ENCODE results near the gene CD247.

Gene CD247

DNA sequence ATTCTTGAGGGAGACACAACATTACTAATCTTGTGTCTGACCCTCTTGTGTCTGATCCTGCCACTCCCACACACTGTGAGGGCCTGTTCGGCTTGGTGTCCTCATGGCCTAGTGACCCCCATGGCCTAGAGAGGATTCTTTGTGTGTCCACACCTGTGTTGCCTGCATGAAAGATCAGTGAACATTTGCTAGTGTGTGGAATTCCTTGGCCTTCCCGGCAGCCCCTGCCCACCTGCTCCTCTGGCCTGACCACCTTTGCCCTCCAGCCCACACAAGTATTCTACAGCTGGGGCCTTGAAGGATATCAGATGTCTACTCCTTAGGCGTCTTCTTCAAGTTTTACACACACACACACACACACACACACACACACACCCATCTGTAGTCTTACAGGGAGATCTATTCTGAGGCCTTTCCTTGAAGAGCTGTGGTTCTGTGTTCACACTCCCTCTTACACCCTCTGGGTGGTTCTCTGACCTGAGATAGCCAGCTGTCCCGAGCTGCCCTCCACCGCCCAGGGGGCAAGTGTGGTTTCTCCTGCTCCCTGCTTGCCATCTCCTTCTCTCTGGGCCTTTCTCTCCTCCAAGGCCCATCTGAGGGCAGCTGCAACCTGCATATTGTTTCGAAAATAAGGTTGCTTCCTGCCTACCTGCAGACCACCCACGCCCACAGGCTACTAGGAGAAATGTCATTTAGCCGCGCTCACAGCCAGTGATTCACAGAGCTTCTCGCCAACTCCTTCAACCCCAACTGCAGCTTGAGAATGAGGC lies 45.4 kb downstream of the CD247 start:
- no peak for DNase-seq (ENCODE audit: low read depth)
- TF ChIP-seq, protein P1, sequence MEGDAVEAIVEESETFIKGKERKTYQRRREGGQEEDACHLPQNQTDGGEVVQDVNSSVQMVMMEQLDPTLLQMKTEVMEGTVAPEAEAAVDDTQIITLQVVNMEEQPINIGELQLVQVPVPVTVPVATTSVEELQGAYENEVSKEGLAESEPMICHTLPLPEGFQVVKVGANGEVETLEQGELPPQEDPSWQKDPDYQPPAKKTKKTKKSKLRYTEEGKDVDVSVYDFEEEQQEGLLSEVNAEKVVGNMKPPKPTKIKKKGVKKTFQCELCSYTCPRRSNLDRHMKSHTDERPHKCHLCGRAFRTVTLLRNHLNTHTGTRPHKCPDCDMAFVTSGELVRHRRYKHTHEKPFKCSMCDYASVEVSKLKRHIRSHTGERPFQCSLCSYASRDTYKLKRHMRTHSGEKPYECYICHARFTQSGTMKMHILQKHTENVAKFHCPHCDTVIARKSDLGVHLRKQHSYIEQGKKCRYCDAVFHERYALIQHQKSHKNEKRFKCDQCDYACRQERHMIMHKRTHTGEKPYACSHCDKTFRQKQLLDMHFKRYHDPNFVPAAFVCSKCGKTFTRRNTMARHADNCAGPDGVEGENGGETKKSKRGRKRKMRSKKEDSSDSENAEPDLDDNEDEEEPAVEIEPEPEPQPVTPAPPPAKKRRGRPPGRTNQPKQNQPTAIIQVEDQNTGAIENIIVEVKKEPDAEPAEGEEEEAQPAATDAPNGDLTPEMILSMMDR (IDR thresholded peaks at IDR 0.05; ENCODE audit: low read depth, low read length, missing control alignments): no peak
- no peak overlapping the region for H3K4me3 ChIP-seq (ENCODE audit: low read depth, low read length)

- H3K4me3 ChIP-seq (ENCODE audit: low read depth, low read length): no peak overlapping the region
- TF ChIP-seq, protein P1 (IDR thresholded peaks at IDR 0.05; ENCODE audit: low read depth, low read length, missing control alignments): no peak
- DNase-seq (ENCODE audit: low read depth): no peak
These were observed 46.8 kb downstream of the CD247 start for GRCh38 chr1:167471568-167471967.

DNA sequence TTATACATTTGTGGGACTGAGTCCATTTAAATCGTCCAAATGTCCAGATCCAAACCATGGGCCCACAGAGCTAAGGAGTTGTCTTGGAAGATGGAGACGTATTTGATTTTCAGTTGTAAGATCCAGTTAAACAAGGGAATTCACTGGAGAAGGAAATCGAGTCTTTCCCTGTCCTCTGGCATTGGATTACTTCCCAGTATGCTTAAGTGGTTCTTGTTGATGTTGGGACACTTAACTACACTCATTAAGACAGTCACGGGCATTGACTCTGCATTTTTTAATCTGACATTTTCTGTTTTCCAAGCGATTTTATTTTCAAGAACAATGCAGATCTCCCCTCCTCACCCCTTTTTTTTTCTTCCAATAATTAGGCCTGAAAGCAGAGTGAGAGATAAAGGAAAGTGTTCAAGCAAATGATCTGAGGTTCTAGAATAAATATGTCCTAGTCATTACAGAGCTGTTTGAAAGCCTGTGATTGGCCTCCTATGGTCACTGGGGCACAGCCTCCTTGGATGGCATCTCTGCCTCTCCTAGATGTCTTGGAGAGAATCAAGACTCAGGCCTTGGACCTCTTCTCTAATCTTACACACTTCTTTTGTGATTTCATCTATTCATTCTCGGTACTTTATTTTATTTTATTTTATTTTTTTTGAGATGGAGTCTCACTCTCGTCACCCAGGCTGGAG lies 48.9 kb downstream of the CD247 start:
- DNase-seq (ENCODE audit: low read depth): no peak
- TF ChIP-seq, protein P1 (IDR thresholded peaks at IDR 0.05; ENCODE audit: low read depth, low read length, missing control alignments): no peak
- H3K4me3 ChIP-seq (ENCODE audit: low read depth, low read length): no peak overlapping the region

- no peak for DNase-seq (ENCODE audit: low read depth)
- TF ChIP-seq, protein P1 (IDR thresholded peaks at IDR 0.05; ENCODE audit: low read depth, low read length, missing control alignments): no peak
- no peak overlapping the region for H3K4me3 ChIP-seq (ENCODE audit: low read depth, low read length)
These were observed 50.6 kb downstream of the CD247 start for GRCh38 chr1:167467752-167468151.

DNA sequence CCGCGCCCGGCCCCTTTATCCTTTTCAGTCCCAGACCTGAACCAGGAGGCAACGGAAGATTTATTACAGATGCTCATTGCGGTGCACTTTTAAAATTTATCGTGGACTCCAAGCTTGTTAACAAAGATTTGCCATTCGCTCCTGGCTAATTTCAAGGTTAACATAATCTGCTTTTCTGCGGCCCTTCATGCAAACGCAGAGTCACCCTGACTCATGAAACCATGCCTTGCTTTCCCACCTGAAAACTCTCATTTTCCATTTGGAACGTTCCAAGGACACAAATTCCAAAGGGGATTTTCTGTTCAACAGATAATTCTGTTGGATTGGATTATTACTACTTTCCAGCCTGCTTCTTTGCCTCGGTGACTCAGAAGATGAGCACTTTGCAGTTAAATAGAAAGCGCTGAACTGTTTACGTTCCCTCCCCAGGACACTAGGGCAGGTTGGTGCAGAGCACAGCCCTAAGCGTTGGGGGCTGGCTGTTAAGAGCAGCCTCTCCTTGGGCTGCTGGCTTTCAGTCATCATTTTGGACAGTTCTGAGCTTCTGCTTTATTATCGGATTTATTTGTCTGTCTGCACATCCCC lies 51.1 kb downstream of the CD247 start:
- no peak overlapping the region for H3K4me3 ChIP-seq (ENCODE audit: low read depth, low read length)
- no peak for DNase-seq (ENCODE audit: low read depth)
- TF ChIP-seq, protein P1 (IDR thresholded peaks at IDR 0.05; ENCODE audit: low read depth, low read length, missing control alignments): no peak

DNA sequence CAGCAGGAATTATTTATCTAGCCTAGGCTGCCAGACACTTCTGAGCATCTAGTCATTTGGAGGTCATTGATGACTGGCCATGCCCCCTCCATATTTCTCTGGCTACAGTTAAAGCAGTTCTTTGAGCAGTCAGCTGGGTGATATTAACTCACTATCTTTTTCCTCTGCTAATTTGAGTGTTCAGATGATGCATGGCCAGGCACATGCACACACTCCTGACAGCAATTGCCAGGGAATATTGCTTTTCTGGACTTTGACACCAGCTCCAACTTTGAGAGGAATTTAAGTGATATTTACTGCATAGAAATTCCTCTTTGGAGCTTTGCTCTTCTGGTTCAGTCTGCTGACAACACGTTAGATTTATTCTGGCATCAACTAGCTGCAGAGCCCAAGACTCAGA lies 52.6 kb downstream of the CD247 start:
- no peak overlapping the region for H3K4me3 ChIP-seq (ENCODE audit: low read depth, low read length)
- TF ChIP-seq, protein P1 (IDR thresholded peaks at IDR 0.05; ENCODE audit: low read depth, low read length, missing control alignments): no peak
- no peak for DNase-seq (ENCODE audit: low read depth)
